Measurements from ENCODE around the gene P3H1.

P3H1 gene

GRCh38 chr1:42769811-42770210 is 3.0 kb upstream of the P3H1 start:
- no peaks in the 10 kb centered on the region for H3K27me3 ChIP-seq (ENCODE audit: insufficient read depth, low read length)
- peaks cover 10% of the 10 kb centered on the region for H3K4me1 ChIP-seq (ENCODE audit: insufficient read depth, low read length)
- 96% methylated on average over 2 of the region's 3 CpGs for WGBS
- peaks cover 21% of the 10 kb centered on the region for H3K36me3 ChIP-seq (ENCODE audit: insufficient read depth, low read length)
- H3K4me3 ChIP-seq (ENCODE audit: low read length): no peak overlapping the region
- H3K9ac ChIP-seq (ENCODE audit: low read depth, low read length): no peak overlapping the region
- no peaks in the 10 kb centered on the region for H3K9me3 ChIP-seq (ENCODE audit: insufficient read depth, low read depth, low read length)
- no peak overlapping the region for H3K27ac ChIP-seq (ENCODE audit: low read depth, low read length)

- peak overlapping the region; percentile 93 for H3K4me3 ChIP-seq (ENCODE audit: low read length)
- peak overlapping the region; percentile 79 for H3K9ac ChIP-seq (ENCODE audit: low read depth, low read length)
- no peak overlapping the region for H3K27ac ChIP-seq (ENCODE audit: low read depth, low read length)
- 92% methylated on average over 2 of the region's 2 CpGs for WGBS
- H3K9me3 ChIP-seq (ENCODE audit: insufficient read depth, low read depth, low read length): no peaks in the 10 kb centered on the region
- H3K36me3 ChIP-seq (ENCODE audit: insufficient read depth, low read length): peaks cover 6% of the 10 kb centered on the region; the same call in 1 of the 2 replicates
- H3K4me1 ChIP-seq (ENCODE audit: insufficient read depth, low read length): peaks cover 15% of the 10 kb centered on the region
- H3K27me3 ChIP-seq (ENCODE audit: insufficient read depth, low read length): no peaks in the 10 kb centered on the region
Measured at GRCh38 chr1:42768172-42768571, 1.3 kb upstream of the P3H1 start.

GRCh38 chr1:42767510-42768000 is 727 bp upstream of the P3H1 start:
- Histone ChIP-seq H3K9ac (ENCODE audit: low read depth, low read length) (peak overlapping the region; percentile 79), H3K27me3 (ENCODE audit: insufficient read depth, low read length) (no peaks in the 10 kb centered on the region), H3K4me1 (ENCODE audit: insufficient read depth, low read length) (peaks cover 15% of the 10 kb centered on the region), H3K27ac (ENCODE audit: low read depth, low read length) (peak overlapping the region; percentile 63; the same call in 1 of the 2 replicates), H3K4me3 (ENCODE audit: low read length) (peak overlapping the region; percentile 93), H3K36me3 (ENCODE audit: insufficient read depth, low read length) (peaks cover under 1% of the 10 kb centered on the region), H3K9me3 (ENCODE audit: insufficient read depth, low read depth, low read length) (no peaks in the 10 kb centered on the region)
- 6% methylated on average over 23 of the region's 23 CpGs for WGBS

- Histone ChIP-seq H3K9ac (ENCODE audit: low read depth, low read length) (peak overlapping the region; percentile 68), H3K27ac (ENCODE audit: low read depth, low read length) (peak overlapping the region; percentile 37; the same call in 1 of the 2 replicates), H3K4me1 (ENCODE audit: insufficient read depth, low read length) (peaks cover 15% of the 10 kb centered on the region), H3K9me3 (ENCODE audit: insufficient read depth, low read depth, low read length) (no peaks in the 10 kb centered on the region), H3K27me3 (ENCODE audit: insufficient read depth, low read length) (no peaks in the 10 kb centered on the region), H3K4me3 (ENCODE audit: low read length) (peak overlapping the region; percentile 93), H3K36me3 (ENCODE audit: insufficient read depth, low read length) (peaks cover 15% of the 10 kb centered on the region)
- 2% methylated on average over 43 of the region's 44 CpGs for WGBS
Measured at GRCh38 chr1:42765832-42766740, 742 bp downstream of the P3H1 start.

- Histone ChIP-seq H3K9me3 (ENCODE audit: insufficient read depth, low read depth, low read length) (no peaks in the 10 kb centered on the region), H3K4me1 (ENCODE audit: insufficient read depth, low read length) (peaks cover 15% of the 10 kb centered on the region), H3K27ac (ENCODE audit: low read depth, low read length) (no peak overlapping the region), H3K4me3 (ENCODE audit: low read length) (peak overlapping the region; percentile 93), H3K9ac (ENCODE audit: low read depth, low read length) (peak overlapping the region; percentile 57), H3K36me3 (ENCODE audit: insufficient read depth, low read length) (peaks cover 18% of the 10 kb centered on the region), H3K27me3 (ENCODE audit: insufficient read depth, low read length) (no peaks in the 10 kb centered on the region)
- WGBS: 28% methylated on average over 7 of the region's 7 CpGs
Measured at GRCh38 chr1:42765269-42765668, 1.6 kb downstream of the P3H1 start.

- Histone ChIP-seq H3K9me3 (ENCODE audit: insufficient read depth, low read depth, low read length) (no peaks in the 10 kb centered on the region), H3K27me3 (ENCODE audit: insufficient read depth, low read length) (no peaks in the 10 kb centered on the region), H3K4me1 (ENCODE audit: insufficient read depth, low read length) (peaks cover 11% of the 10 kb centered on the region), H3K36me3 (ENCODE audit: insufficient read depth, low read length) (peaks cover 40% of the 10 kb centered on the region), H3K27ac (ENCODE audit: low read depth, low read length) (no peak overlapping the region), H3K4me3 (ENCODE audit: low read length) (no peak overlapping the region), H3K9ac (ENCODE audit: low read depth, low read length) (no peak overlapping the region)
- WGBS: 95% methylated on average over 5 of the region's 5 CpGs
Measured at GRCh38 chr1:42762269-42762668, 4.6 kb downstream of the P3H1 start.

GRCh38 chr1:42761567-42761966 is 5.3 kb downstream of the P3H1 start:
- H3K9ac ChIP-seq (ENCODE audit: low read depth, low read length): no peak overlapping the region
- no peaks in the 10 kb centered on the region for H3K9me3 ChIP-seq (ENCODE audit: insufficient read depth, low read depth, low read length)
- WGBS: 93% methylated on average over 3 of the region's 4 CpGs
- H3K4me3 ChIP-seq (ENCODE audit: low read length): no peak overlapping the region
- no peaks in the 10 kb centered on the region for H3K27me3 ChIP-seq (ENCODE audit: insufficient read depth, low read length)
- H3K36me3 ChIP-seq (ENCODE audit: insufficient read depth, low read length): peaks cover 45% of the 10 kb centered on the region
- peaks cover 11% of the 10 kb centered on the region for H3K4me1 ChIP-seq (ENCODE audit: insufficient read depth, low read length)
- no peak overlapping the region for H3K27ac ChIP-seq (ENCODE audit: low read depth, low read length)

- peaks cover 70% of the 10 kb centered on the region for H3K36me3 ChIP-seq (ENCODE audit: insufficient read depth, low read length)
- H3K4me3 ChIP-seq (ENCODE audit: low read length): no peak overlapping the region
- H3K27ac ChIP-seq (ENCODE audit: low read depth, low read length): no peak overlapping the region
- no peaks in the 10 kb centered on the region for H3K27me3 ChIP-seq (ENCODE audit: insufficient read depth, low read length)
- H3K9me3 ChIP-seq (ENCODE audit: insufficient read depth, low read depth, low read length): no peaks in the 10 kb centered on the region
- 85% methylated on average over 9 of the region's 9 CpGs for WGBS
- no peaks in the 10 kb centered on the region for H3K4me1 ChIP-seq (ENCODE audit: insufficient read depth, low read length)
- no peak overlapping the region for H3K9ac ChIP-seq (ENCODE audit: low read depth, low read length)
Measured at GRCh38 chr1:42759114-42759513, 7.7 kb downstream of the P3H1 start.

GRCh38 chr1:42758641-42759040 is 8.2 kb downstream of the P3H1 start:
- 92% methylated on average over 3 of the region's 3 CpGs for WGBS
- H3K4me1 ChIP-seq (ENCODE audit: insufficient read depth, low read length): no peaks in the 10 kb centered on the region
- H3K4me3 ChIP-seq (ENCODE audit: low read length): no peak overlapping the region
- H3K36me3 ChIP-seq (ENCODE audit: insufficient read depth, low read length): peaks cover 74% of the 10 kb centered on the region
- H3K9me3 ChIP-seq (ENCODE audit: insufficient read depth, low read depth, low read length): no peaks in the 10 kb centered on the region
- no peak overlapping the region for H3K27ac ChIP-seq (ENCODE audit: low read depth, low read length)
- no peak overlapping the region for H3K9ac ChIP-seq (ENCODE audit: low read depth, low read length)
- no peaks in the 10 kb centered on the region for H3K27me3 ChIP-seq (ENCODE audit: insufficient read depth, low read length)

- Histone ChIP-seq H3K4me1 (ENCODE audit: insufficient read depth, low read length) (no peaks in the 10 kb centered on the region), H3K4me3 (ENCODE audit: low read length) (no peak overlapping the region), H3K27ac (ENCODE audit: low read depth, low read length) (no peak overlapping the region), H3K9ac (ENCODE audit: low read depth, low read length) (no peak overlapping the region), H3K27me3 (ENCODE audit: insufficient read depth, low read length) (no peaks in the 10 kb centered on the region), H3K9me3 (ENCODE audit: insufficient read depth, low read depth, low read length) (no peaks in the 10 kb centered on the region), H3K36me3 (ENCODE audit: insufficient read depth, low read length) (peaks cover 82% of the 10 kb centered on the region)
Measured at GRCh38 chr1:42757892-42758275, 8.9 kb downstream of the P3H1 start.

GRCh38 chr1:42756956-42757891 is 9.6 kb downstream of the P3H1 start:
- WGBS: 91% methylated on average over 16 of the region's 17 CpGs

More at GRCh38 chr1:42756956-42757891, 9.6 kb downstream of the P3H1 start:
- Histone ChIP-seq H3K9ac (ENCODE audit: low read depth, low read length) (no peak overlapping the region), H3K27me3 (ENCODE audit: insufficient read depth, low read length) (no peaks in the 10 kb centered on the region), H3K4me3 (ENCODE audit: low read length) (no peak overlapping the region), H3K27ac (ENCODE audit: low read depth, low read length) (no peak overlapping the region), H3K36me3 (ENCODE audit: insufficient read depth, low read length) (peaks cover 84% of the 10 kb centered on the region), H3K4me1 (ENCODE audit: insufficient read depth, low read length) (no peaks in the 10 kb centered on the region), H3K9me3 (ENCODE audit: insufficient read depth, low read depth, low read length) (no peaks in the 10 kb centered on the region)
